ENCODE data around the gene GATA2.

The GATA2 gene

GRCh38 chr3:128501431-128501830 lies 8.4 kb upstream of the GATA2 start:
- DNase-seq: no peak

GRCh38 chr3:128500556-128500955 lies 7.6 kb upstream of the GATA2 start:
- DNase-seq: no peak

- DNase-seq: no peak
Measured at GRCh38 chr3:128499724-128500275, 6.8 kb upstream of the GATA2 start.

- DNase-seq: no peak
Measured at GRCh38 chr3:128498901-128499530, 6.0 kb upstream of the GATA2 start.

GRCh38 chr3:128498127-128498626 lies 5.2 kb upstream of the GATA2 start:
- no peak for DNase-seq

GRCh38 chr3:128497305-128498126 lies 4.5 kb upstream of the GATA2 start:
- peak; percentile 31 for DNase-seq

GRCh38 chr3:128496602-128497304 lies 3.8 kb upstream of the GATA2 start:
- no peak for DNase-seq

GRCh38 chr3:128496019-128496601 lies 3.1 kb upstream of the GATA2 start:
- no peak for DNase-seq

- DNase-seq: no peak
Measured at GRCh38 chr3:128495435-128495970, 2.5 kb upstream of the GATA2 start.

- DNase-seq: no peak
Measured at GRCh38 chr3:128494367-128494650, 1.3 kb upstream of the GATA2 start.

GRCh38 chr3:128493570-128494366 lies 767 bp upstream of the GATA2 start:
- no peak for DNase-seq

GRCh38 chr3:128491941-128492670 lies 895 bp downstream of the GATA2 start:
- no peak for DNase-seq

- DNase-seq: no peak
Measured at GRCh38 chr3:128491691-128491940, 1.4 kb downstream of the GATA2 start.

- no peak for DNase-seq
Measured at GRCh38 chr3:128490915-128491690, 1.9 kb downstream of the GATA2 start.

GRCh38 chr3:128490650-128490914 lies 2.4 kb downstream of the GATA2 start:
- DNase-seq: no peak

GRCh38 chr3:128489927-128490649 lies 2.9 kb downstream of the GATA2 start:
- no peak for DNase-seq

GRCh38 chr3:128489674-128489926 lies 3.4 kb downstream of the GATA2 start:
- DNase-seq: no peak

- DNase-seq: peak; percentile 19
Measured at GRCh38 chr3:128488991-128489673, 3.9 kb downstream of the GATA2 start.

GRCh38 chr3:128488636-128488990 lies 4.4 kb downstream of the GATA2 start:
- no peak for DNase-seq

All from activated gamma-delta T cell (primary cell).